Measurements from ENCODE around the gene SSH2.

The SSH2 gene

GRCh38 chr17:29800457-29800856 lies 129.6 kb downstream of the SSH2 start:
- no peak overlapping the region for H3K27ac ChIP-seq
- H4K20me1 ChIP-seq (ENCODE audit: insufficient read depth): no peaks in the 10 kb centered on the region
- TF ChIP-seq CTCF (conservative IDR thresholded peaks at IDR 0.05; ENCODE audit: low read depth, low read length): no peak
- H3K4me3 ChIP-seq (IDR thresholded peaks at IDR 0.05; ENCODE audit: insufficient read depth, low read depth, low read length): no peak overlapping the region
- no peaks in the 10 kb centered on the region for H3K27me3 ChIP-seq (ENCODE audit: insufficient read depth, low read depth)
- H3K79me2 ChIP-seq (ENCODE audit: insufficient read depth, low read depth): no peaks in the 10 kb centered on the region
- no peak overlapping the region for H3K4me2 ChIP-seq
- no peaks in the 10 kb centered on the region for H3K36me3 ChIP-seq (ENCODE audit: insufficient read depth)
- no peaks in the 10 kb centered on the region for H3K4me1 ChIP-seq (ENCODE audit: low read depth, poor library complexity, severe bottlenecking)
- H3K9ac ChIP-seq: no peak overlapping the region
- H2AFZ ChIP-seq (ENCODE audit: low read depth): no peak overlapping the region

- no peak overlapping the region for H3K4me2 ChIP-seq
- H3K36me3 ChIP-seq (ENCODE audit: insufficient read depth): no peaks in the 10 kb centered on the region
- no peak overlapping the region for H3K9ac ChIP-seq
- H3K79me2 ChIP-seq (ENCODE audit: insufficient read depth, low read depth): no peaks in the 10 kb centered on the region
- TF ChIP-seq CTCF (conservative IDR thresholded peaks at IDR 0.05; ENCODE audit: low read depth, low read length): no peak
- no peaks in the 10 kb centered on the region for H4K20me1 ChIP-seq (ENCODE audit: insufficient read depth)
- no peaks in the 10 kb centered on the region for H3K4me1 ChIP-seq (ENCODE audit: low read depth, poor library complexity, severe bottlenecking)
- no peak overlapping the region for H3K4me3 ChIP-seq (IDR thresholded peaks at IDR 0.05; ENCODE audit: insufficient read depth, low read depth, low read length)
- H3K27me3 ChIP-seq (ENCODE audit: insufficient read depth, low read depth): no peaks in the 10 kb centered on the region
- no peak overlapping the region for H2AFZ ChIP-seq (ENCODE audit: low read depth)
- no peak overlapping the region for H3K27ac ChIP-seq
Measured at GRCh38 chr17:29796652-29797051, 133.4 kb downstream of the SSH2 start.

GRCh38 chr17:29793501-29793900 lies 136.5 kb downstream of the SSH2 start:
- Histone ChIP-seq H4K20me1 (ENCODE audit: insufficient read depth) (no peaks in the 10 kb centered on the region), H3K27ac (no peak overlapping the region), H3K4me2 (no peak overlapping the region), H3K4me3 (IDR thresholded peaks at IDR 0.05; ENCODE audit: insufficient read depth, low read depth, low read length) (no peak overlapping the region), H3K4me1 (ENCODE audit: low read depth, poor library complexity, severe bottlenecking) (no peaks in the 10 kb centered on the region), H3K79me2 (ENCODE audit: insufficient read depth, low read depth) (no peaks in the 10 kb centered on the region), H3K27me3 (ENCODE audit: insufficient read depth, low read depth) (no peaks in the 10 kb centered on the region), H3K36me3 (ENCODE audit: insufficient read depth) (no peaks in the 10 kb centered on the region), H2AFZ (ENCODE audit: low read depth) (no peak overlapping the region), H3K9ac (no peak overlapping the region)
- TF ChIP-seq CTCF (conservative IDR thresholded peaks at IDR 0.05; ENCODE audit: low read depth, low read length): no peak

- no peak overlapping the region for H3K4me2 ChIP-seq
- no peak overlapping the region for H3K27ac ChIP-seq
- no peaks in the 10 kb centered on the region for H3K79me2 ChIP-seq (ENCODE audit: insufficient read depth, low read depth)
- no peaks in the 10 kb centered on the region for H3K36me3 ChIP-seq (ENCODE audit: insufficient read depth)
- no peak for TF ChIP-seq CTCF (conservative IDR thresholded peaks at IDR 0.05; ENCODE audit: low read depth, low read length)
- no peaks in the 10 kb centered on the region for H3K4me1 ChIP-seq (ENCODE audit: low read depth, poor library complexity, severe bottlenecking)
- H2AFZ ChIP-seq (ENCODE audit: low read depth): no peak overlapping the region
- H3K27me3 ChIP-seq (ENCODE audit: insufficient read depth, low read depth): no peaks in the 10 kb centered on the region
- no peak overlapping the region for H3K9ac ChIP-seq
- no peak overlapping the region for H3K4me3 ChIP-seq (IDR thresholded peaks at IDR 0.05; ENCODE audit: insufficient read depth, low read depth, low read length)
- H4K20me1 ChIP-seq (ENCODE audit: insufficient read depth): no peaks in the 10 kb centered on the region
Measured at GRCh38 chr17:29791336-29792080, 138.5 kb downstream of the SSH2 start.

Measured in KMS-11 (cell line).